Skeletal muscle cell (primary cell): Measurements from ENCODE around the gene CATSPER3.
A peak's percentile ranks its signal among the peaks of the same experiment; 100 is the strongest.

Experiments used
- DNase-seq: peaks from one replicate; pipeline ENCODE4 v3.0.0-alpha.2; 2010; ENCODE audit warnings: low read depth
- H3K4me3 ChIP-seq: 2 replicates; pipeline ENCODE4 v1.5.1; 2011; ENCODE audit warnings: low read depth, mild to moderate bottlenecking, control low read depth, low read length, moderate library complexity

The CATSPER3 gene

DNA sequence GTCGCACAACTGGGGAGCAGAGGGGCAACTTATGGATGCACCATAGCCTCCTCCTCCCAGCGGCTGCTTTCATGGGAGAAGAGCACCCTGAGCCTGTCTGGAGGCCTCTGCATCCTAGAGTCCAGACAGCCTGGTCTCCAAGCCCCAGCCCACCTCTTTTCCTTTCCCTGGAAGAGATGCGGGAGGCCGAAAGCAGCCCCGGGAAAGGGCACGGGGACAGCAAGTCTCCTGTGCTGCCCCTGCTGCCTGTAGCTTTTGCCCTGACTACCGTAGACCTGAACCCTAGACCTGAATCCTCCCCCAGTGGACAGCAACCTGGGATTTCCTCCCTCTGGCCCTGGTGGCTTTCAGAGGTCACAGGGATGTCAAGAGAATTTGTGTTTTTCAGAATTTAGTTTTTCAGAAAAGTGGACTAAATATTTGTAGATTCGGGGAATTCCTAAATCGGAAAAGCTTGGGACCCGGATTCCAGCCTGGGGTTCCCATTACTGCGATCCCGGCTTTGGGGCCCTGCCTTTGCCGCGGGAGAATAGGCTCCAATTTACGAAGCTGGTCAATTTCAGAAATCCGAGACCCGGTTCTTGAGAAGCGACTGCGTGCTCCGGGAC lies 70.6 kb downstream of the CATSPER3 start:
- H3K4me3 ChIP-seq, result no peak overlapping the region

DNA sequence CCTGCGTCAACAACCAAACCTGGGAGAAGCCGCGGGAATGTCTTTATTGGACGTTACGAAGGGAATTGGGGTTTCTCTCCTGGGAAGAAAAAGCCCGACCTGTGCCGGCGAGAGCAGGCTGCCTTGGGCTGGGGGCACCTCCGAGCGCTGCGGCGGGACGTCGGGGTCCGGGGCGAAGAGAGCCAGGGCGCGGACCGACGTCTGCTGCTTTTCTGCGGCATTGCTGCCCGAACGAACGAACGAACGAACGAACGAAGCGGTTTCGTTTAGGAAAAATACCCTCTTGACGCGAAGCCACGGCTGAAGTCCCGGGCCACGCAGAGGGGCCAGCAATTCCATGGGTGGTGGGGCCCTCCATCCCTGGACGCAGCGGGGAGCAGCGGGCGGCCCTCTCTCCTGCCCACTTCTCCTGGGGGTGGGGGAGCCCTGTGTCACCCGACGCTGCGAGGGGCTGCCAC lies 71.1 kb downstream of the CATSPER3 start:
- H3K4me3 ChIP-seq, result no peak overlapping the region
- no peak for DNase-seq

More for the DNA sequence above, 70.6 kb downstream of the CATSPER3 start:
- no peak for DNase-seq

DNA sequence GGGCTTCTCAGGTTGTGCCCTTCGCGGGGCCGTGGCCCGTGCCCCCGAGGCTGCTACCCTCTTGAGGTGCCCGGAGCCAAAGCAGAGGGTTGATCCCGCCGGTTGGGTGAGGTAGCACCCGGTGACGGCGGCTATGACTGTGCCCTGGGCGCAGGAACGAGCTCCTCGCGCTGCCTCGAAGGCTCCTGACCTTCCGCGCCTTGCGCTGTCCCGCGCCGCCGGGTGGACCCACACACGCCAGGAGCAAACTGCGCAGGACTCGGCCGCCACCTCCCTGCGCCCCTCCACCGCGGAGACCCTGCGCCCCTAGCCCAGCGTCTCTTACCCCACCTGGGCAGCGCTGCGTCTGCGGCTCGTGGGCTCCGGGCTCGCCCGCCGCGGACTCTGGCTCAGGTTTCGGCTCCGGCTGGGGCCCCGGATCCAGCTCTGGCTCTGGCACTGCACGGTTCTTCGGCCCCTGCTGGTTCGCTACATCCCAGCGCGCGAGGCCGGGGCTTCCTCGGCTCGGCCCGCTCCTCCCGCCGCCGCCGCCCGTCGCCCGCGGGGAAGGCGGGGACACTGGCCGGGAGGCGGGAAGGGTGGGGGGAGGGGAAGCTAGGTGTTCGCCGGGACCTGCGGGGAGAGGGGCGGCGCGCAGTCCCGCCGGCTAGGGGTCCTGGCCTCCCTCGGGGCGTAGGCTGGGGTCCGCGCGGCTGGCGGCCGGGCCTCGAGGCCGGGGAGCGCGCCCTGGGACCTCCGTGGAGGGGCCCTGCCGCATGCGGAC lies 71.7 kb downstream of the CATSPER3 start:
- H3K4me3 ChIP-seq, result peak overlapping the region; percentile 3
- DNase-seq, result no peak

DNA sequence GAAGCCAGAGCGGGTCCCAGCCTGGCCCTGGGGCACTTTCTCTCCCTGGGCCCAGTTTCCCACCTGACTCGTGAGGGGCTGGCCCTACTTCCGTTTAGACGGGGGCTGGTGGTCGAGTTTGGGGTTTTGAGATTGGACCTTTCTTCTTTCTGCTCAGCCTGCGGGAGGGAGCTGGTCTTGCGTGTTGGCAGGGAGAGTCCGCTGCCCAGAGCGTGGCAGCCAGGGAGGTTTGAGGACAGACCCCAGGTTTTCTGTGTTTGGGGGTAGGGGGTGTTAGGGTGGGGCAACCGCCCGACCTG lies 72.3 kb downstream of the CATSPER3 start:
- no peak overlapping the region for H3K4me3 ChIP-seq
- no peak for DNase-seq

DNA sequence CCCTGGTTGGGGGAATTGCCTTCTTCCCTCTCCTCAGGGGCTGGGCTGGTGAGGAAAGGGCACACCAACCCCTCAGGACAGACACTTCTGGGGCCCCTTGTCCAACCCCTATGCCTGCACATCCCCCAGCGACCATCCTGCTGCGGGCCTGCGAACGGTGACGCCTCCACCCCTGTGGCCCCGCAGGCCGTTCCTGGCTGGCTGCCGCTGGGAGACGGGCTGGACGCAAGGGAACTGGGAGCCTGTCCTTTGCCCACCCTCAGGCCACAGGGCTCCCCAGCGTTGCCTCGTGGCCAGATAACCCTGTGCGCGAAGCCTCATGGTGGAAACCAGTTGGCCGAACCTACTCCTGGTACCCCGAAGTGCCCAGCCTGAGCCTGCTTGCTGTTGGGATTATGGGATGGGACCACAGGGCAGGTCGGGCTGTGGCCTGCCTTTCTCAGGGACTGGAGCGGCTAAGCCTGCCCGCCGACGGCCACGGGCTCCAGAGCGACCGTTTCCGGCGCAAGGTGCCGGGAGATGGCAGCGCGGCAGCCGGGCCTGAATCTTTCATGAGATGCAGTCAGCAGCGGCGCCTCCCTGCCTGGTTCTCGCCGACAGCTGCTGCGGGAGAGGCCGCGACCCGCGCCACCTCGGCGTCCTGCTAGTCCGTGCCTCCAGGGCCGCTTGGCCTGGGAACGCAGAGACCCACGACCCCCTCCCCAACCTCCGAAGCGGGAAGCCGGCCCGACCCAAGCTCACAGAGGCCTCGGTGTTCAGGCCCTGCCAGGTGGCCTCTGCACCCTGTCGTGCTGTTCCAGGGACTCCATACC lies 72.8 kb downstream of the CATSPER3 start:
- H3K4me3 ChIP-seq, result no peak overlapping the region
- no peak for DNase-seq

DNA sequence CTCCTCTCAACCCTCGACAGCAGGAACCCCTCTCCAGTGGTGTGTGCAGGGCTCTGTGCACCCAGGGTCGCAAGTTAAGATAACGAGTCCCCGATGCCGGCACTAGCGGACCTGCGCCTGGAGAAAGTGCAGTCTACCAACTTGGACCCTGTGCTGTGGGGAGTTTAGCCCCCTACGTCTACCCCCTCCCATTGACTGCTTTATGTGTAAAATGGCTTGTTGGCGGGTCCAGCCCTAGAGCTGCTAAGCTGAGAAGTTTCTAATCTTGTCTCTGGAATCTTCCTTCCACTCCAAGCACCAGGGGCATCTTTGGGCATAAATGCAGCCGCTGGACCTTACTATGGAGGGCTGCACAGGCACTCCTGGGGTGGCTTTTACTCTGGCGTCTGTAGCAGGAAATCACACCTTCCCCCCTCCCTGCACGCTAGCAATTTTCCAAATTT lies 73.5 kb downstream of the CATSPER3 start:
- no peak overlapping the region for H3K4me3 ChIP-seq

DNA sequence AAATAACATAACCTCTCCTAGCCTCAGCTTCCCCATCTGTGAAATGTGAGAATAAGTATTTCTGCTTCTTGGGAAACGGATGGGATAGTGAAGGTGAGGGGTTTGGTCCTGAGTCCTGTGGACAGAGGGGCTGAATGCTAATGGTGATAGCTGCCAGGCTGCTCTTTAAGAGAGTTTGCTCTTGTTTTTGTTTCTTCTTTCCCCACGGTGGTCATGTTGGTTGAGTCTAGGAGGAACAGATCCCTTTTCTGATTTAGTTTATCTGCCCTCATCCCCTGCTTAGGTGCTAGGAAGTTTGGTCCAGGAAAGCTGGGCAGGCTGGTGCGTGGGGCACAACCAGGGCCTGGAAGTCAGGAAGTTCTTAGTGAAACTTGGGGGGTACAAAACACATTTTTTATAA lies 74.0 kb downstream of the CATSPER3 start:
- no peak overlapping the region for H3K4me3 ChIP-seq
- DNase-seq, result no peak

More for the DNA sequence above, 73.5 kb downstream of the CATSPER3 start:
- no peak for DNase-seq

DNA sequence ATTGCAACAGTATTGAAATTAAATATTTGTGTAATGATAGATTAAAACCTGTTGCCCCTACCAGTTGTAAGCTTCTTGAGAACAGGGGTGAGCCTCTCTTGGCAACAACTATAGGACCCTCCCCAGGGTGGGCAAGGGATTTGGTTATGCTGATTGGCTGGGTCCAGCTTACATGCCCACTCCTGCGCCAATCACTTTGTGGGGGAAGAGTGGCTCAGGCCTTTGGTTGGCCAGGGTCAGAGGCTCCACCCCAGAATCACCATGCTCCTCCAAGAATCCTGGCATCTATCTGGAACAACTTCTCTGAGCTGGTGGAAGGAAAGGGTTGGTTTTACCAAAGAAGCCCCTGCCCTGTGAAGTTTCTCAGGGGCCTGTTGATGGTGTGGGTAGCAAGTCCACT lies 74.9 kb downstream of the CATSPER3 start:
- no peak overlapping the region for H3K4me3 ChIP-seq
- DNase-seq, result no peak

DNA sequence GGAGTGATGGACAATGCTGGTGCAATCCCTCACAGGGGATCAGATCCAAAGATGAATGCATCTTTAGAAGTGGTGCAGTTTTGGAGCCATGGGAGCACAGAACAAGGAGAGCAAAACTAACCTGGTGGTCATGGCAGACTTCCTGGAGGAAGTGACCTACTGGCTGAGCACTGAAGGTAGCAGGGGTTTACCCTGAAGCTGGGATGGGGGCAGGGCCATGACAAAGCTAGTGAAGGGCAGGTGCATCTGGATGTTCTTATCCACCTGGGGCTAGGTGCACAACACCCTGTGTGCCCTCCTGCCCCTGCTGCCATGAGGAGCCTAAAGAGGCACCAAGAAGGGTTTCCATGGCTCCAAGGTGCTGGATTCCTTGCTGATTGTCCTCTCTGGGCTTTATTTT lies 77.8 kb downstream of the CATSPER3 start:
- no peak for DNase-seq
- H3K4me3 ChIP-seq, result no peak overlapping the region

DNA sequence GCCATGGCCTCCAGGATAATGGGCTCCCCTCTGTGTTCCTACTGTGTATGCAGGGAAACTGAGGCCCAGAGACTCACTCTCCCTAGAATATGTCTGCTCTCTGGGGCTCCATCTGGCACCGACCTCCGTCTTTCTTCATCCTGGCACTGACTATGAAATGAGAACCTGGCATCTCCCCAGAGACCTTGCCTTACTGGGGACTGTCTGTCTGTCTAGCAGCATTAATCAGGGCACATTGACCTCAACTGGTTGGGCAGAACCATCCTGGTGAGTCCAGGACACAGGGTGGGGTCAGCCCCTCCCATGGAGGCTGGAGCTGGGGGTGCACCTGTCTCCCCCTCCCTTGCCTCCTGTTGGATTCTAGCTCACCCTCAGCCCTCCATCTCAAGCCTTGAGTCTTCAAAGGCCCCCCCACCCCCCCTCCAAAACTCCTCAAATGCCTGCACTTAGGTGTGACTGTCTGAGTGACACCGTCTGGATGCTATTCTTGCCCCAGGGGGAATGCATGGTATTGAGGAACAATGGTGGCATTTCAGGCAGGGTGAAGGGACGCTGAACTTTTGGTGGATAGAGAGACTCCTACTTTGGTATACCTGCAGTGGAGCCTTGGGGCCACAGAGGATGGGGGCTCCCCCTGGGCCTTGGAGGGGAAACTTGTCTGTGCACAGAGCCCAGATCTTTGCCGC lies 79.1 kb downstream of the CATSPER3 start:
- DNase-seq, result no peak
- no peak overlapping the region for H3K4me3 ChIP-seq

DNA sequence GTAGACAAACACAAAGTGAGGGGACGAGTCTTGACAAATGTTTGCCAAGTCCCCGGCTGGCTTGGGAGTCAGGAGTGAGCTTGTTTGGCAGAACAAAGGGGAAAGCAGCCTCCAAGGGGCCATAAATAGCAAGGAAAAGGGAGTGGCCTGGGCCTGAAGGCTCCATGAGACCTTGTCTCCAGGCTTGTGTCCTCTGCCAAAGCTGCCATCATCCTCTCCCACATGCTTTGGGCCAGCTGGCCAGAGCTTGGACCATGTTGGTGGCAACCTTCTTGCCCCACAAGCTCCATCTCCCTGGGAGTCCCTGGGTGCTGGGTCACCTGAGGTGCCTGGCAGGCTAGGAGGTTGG lies 79.6 kb downstream of the CATSPER3 start:
- no peak for DNase-seq
- no peak overlapping the region for H3K4me3 ChIP-seq

DNA sequence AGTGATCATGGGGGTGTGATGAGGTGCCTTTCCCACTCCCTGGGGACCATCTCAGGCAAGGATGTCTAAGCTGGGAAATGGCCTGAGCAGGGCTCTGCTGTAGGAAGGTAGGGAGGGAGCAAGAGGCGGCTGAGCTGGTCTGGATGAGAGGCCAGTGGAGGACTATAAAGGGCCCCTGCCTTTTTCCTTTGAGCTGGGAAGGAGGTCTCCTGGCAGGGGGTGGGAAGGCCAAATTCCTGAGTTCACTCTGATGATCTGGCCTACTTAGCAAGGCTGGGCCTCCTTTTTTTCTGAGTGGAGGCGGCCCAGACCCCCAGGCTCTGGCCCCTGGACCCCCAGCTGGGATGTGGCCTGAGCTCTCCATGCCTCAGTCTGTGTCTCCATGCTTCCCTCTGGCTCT lies 80.6 kb downstream of the CATSPER3 start:
- DNase-seq, result no peak
- no peak overlapping the region for H3K4me3 ChIP-seq

DNA sequence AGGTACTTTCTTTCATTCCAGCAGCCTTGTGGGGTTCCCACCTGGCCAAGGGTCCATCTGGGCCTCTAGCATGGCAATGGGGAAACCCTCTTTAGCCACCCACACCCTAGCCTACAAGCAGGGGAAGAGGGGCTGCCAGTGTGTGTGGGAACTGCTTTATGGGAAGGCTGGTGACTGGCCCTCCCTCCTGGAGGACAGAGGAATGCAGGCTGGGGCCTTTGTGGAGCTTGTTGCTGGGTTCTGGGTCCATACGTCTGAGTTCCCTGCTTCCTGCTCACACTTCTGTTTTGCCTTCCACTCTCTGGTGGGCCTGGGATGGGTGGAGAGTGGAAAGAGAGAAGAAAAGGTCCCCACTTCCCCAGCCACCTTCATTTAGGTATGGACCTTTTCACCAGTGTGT lies 81.2 kb downstream of the CATSPER3 start:
- DNase-seq, result no peak
- no peak overlapping the region for H3K4me3 ChIP-seq

DNA sequence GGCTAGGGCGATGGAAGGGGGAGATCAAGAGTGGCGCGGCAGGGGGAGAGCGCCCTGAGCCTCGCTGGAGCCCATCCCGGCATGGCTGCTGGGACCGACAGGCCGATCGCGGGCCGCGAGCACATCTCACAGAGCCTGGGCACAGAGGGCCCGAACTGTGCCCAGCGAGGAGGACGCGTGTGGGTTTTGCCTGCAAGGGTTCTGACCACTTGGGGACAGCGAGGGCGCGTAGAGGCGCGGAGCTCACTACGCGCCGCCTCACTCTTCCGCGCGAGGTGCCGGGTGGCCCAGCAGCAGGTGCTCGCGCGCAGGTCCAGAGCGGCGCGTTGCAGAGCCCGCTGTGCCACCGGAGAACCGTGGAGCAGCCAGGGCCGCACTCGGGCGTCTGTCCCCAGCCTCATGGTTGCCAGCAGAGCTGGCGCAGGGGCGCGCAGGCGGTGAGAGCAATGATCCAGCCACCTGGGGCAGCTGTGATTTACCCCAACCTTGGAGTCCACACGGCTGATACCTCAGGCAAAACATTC lies 82.6 kb downstream of the CATSPER3 start:
- no peak overlapping the region for H3K4me3 ChIP-seq
- no peak for DNase-seq

DNA sequence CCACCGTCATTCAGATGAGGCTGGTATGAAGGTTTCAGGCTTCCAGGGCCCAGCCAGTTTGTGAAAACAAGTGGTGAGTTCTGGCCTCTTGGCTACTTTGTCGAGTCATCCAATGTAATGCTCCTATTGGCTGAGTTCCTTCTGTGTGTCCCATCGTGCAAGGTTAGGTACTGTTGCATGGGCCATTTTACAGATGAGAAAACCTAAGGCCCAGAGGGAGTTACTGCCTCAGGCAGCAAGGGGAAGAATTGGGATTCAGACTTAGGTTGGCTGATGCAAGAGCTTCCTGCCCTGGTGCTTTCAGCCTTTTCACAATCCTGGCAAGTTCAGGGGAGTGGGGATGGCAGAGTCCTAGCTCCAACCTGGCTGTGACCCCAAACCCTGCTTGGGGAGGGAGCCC lies 83.7 kb downstream of the CATSPER3 start:
- no peak overlapping the region for H3K4me3 ChIP-seq
- DNase-seq, result no peak

DNA sequence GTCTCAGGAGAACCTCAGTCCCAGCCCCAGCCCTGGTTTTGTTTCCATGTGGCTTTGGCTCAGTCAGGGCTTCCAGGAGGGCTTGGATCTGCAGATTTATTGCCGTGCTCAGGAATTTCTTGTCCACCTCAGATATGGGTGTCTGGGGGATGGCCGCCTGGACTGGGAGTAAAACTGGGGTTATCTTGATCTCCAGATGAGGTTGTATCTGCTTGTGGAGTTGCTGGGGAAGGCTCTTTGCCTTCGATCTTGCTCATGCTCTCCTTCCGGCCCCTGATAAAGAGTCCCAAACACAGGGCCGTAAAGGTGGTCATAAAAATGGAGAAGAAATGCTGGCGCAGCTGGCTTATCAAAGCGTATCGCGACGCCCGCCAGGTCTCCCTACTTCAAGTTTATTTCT lies 84.2 kb downstream of the CATSPER3 start:
- no peak overlapping the region for H3K4me3 ChIP-seq
- no peak for DNase-seq

DNA sequence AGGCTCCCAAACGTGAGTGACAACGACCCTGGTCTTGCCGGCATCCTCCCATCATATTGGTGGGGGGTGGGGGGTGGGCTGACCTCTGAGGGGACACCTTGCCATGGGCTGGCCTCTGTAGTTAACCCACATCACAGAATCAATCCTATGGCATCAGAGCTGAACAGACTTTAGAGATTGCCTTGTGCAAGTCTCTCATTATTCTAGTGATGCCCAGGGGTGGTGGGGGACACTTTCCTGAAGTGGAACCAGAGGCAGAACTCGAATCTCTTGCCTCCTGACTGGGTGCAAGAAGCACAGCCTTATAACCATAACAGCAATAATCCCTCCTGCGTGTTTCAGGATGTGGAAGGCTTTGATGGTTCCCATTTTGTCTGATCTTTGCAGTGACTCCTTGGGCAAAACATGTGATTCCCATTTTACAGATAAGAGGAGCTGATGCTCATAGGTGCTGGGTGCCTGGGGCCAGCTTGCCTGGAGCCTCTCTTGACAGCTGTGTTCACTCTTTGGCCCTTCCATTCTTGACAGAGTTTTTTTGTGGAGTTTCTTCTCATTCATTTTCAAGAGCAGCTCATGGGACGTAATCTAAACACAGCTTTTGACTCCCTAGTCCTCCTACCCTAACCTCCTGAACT lies 84.9 kb downstream of the CATSPER3 start:
- H3K4me3 ChIP-seq, result no peak overlapping the region
- DNase-seq, result no peak

DNA sequence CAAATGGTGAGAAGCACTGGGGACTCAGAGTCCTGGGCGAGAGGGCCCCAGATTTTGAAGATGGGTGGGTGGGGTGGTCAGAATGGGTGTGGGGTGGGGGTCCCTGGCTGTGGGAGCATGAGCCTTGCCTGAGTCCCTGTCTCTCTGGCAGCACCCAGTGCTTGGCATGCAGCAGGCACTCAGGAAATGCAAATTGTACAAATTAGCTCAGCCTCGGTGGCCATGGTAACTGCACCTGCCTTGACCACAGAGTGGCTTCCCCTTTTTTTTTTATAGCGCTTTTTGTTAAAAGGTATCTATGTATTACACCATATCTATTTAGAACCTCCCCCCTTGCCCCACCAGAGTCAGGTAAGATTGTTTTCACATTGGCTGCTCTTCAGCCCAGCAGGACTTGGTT lies 85.6 kb downstream of the CATSPER3 start:
- DNase-seq, result no peak
- no peak overlapping the region for H3K4me3 ChIP-seq

DNA sequence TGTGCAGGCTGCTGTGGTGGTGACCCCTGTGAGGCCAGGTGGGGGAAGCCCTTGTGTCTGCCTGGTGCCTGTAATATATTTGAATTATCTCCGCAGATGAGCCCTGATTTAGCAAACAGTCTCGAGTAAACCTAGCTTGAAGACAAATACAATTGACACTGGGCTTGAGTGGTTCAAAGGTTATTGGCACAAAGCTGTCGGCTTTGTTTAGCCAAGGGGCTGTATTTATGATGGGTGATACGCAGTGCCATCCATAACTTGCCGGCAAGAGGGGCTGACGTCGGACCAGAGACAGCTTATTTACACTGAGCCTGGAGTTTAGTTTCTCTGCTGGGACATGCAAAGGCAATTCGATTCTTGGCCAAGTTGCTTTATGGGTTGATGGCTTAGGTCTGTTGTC lies 86.3 kb downstream of the CATSPER3 start:
- no peak overlapping the region for H3K4me3 ChIP-seq
- DNase-seq, result no peak
